PC-9 (cell line): ENCODE data around the gene CLPSL2.

ENCODE experiments used
- CTCF ChIP-seq: fragments of 200-600 bp; sonication (generic); conservative IDR thresholded peaks from 2 replicates; pipeline ENCODE4 v1.6.1; 2017; ENCODE audit warnings: mixed run types, antibody characterized with exemption, mild to moderate bottlenecking, moderate library complexity
- EZH2 ChIP-seq: fragments of 200-600 bp; sonication (generic); IDR thresholded peaks from 2 replicates; pipeline ENCODE4 v1.8.0; 2017; ENCODE audit warnings: antibody characterized with exemption, low read depth

GRCh38 chr6:35728683-35729678 lies 47.4 kb upstream of the CLPSL2 start:
- TF ChIP-seq CTCF (no peak), EZH2 (no peak)
